Fibroblast of lung (primary cell): ENCODE results near the gene TAPT1.

Experiments
- CTCF ChIP-seq, 2 donors: IDR thresholded peaks in 1 of 2; conservative IDR thresholded peaks in 1 of 2; 1 replicate in 1 of 2; 2 replicates in 1 of 2; pipeline ENCODE4 v1.5.1; 2011 to 2012; ENCODE audit warnings: low read length in 2 of 2, control low read depth in 1 of 2, inconsistent platforms in 1 of 2, low read depth in 1 of 2, mild to moderate bottlenecking in 1 of 2
- EZH2 ChIP-seq: IDR thresholded peaks from 2 replicates; pipeline ENCODE4 v1.5.1; 2012; ENCODE audit warnings: low read length, control low read depth, mild to moderate bottlenecking; ENCODE audit errors: missing control alignments

GRCh38 chr4:16158504-16158852 lies 67.8 kb downstream of the TAPT1 start:
- no peak for TF ChIP-seq CTCF (conservative IDR thresholded peaks at IDR 0.05 in 1 of 2, IDR thresholded peaks at IDR 0.05 in 1 of 2; ENCODE audit: low read depth in 1 of 2, low read length in 2 of 2)
- no peak for TF ChIP-seq EZH2
